K562 (cell line): ENCODE data around the gene PSMA4. TPM values are rescaled to one million over a fixed set of nuclear protein-coding genes. Genes with fewer than 3 reads are reported as not detected.
A peak's percentile ranks its signal among the peaks of the same experiment; 100 is the strongest.

Source experiments
- ATAC-seq: fragments of 200-7000 bp; cut with Tn5 transposase; 3 replicates; pipeline ENCODE4 v1.9.1; 2020; ENCODE audit warnings: moderate library complexity
- BruUV-seq: library from RNA; stranded (reverse); fragments of 400-500 nt; replicated peaks from 2 replicates; lab custom pipeline; 2021; lab: Mats Ljungman, UMichigan
- CTCF ChIA-PET: fragments of 300-600 bp; formaldehyde crosslinking; extraction: SDS; loops from one replicate; lab custom pipeline; 2021; ENCODE audit warnings: low intra/inter-chr PET ratio; lab: Yijun Ruan, JAX
- POLR2A ChIA-PET: fragments of 300-600, 350-650 bp; sonication (Branson Sonifier 250); formaldehyde crosslinking; extraction: SDS; loops from one replicate; lab custom pipeline; 2021; ENCODE audit warnings: antibody characterized with exemption, inconsistent platforms; lab: Yijun Ruan, JAX
- DNase-seq, 4 experiments: peaks; one replicate each; pipeline versions ENCODE4 v3.0.0 to v3.0.0-alpha.2; 2011 to 2018; ENCODE audit warnings: low spot score in 3 of 4, mixed read lengths in 3 of 4; ENCODE audit errors: extremely low read depth in 1 of 4
- FAIRE-seq: peaks from 2 replicates; lab custom pipeline; 2011; peaks lifted over from hg19 to GRCh38; lab: Jason Lieb, UNC
- H2AFZ ChIP-seq: 2 replicates; pipeline ENCODE4 v1.6.0; 2011; ENCODE audit warnings: low read depth, low read length, control low read depth, inconsistent platforms
- H3K27ac ChIP-seq: fragments of 200-600 bp; 3 replicates; pipeline ENCODE4 v1.8.0; 2011; ENCODE audit warnings: low read depth, mild to moderate bottlenecking, control low read depth, inconsistent platforms, low read length, moderate library complexity, mixed read lengths; ENCODE audit errors: extremely low read depth
- H3K27me3 ChIP-seq, 2 experiments: fragments of 300-600 bp in 1 of 2; 2 replicates in 1 of 2; 3 replicates in 1 of 2; pipeline versions ENCODE4 v1.6.0 to v1.8.0; 2011; ENCODE audit warnings: inconsistent platforms in 2 of 2, low read length in 2 of 2, mild to moderate bottlenecking in 1 of 2, mixed read lengths in 1 of 2, moderate library complexity in 1 of 2; ENCODE audit not compliant: control insufficient read depth in 2 of 2, insufficient read depth in 2 of 2
- H3K36me3 ChIP-seq: fragments of 300-600 bp; 3 replicates; pipeline ENCODE4 v1.8.0; 2011; ENCODE audit warnings: mild to moderate bottlenecking, low read length, inconsistent platforms; ENCODE audit not compliant: control insufficient read depth, insufficient read depth
- H3K4me1 ChIP-seq, 2 experiments: fragments of 200-600 bp in 1 of 2; replicated peaks in 1 of 2; 2 replicates in 1 of 2; 3 replicates in 1 of 2; pipeline versions ENCODE4 v1.5.1 to v1.8.0; 2011; ENCODE audit warnings: inconsistent platforms in 2 of 2, low read length in 2 of 2, mild to moderate bottlenecking in 1 of 2, mixed read lengths in 1 of 2, moderate library complexity in 1 of 2; ENCODE audit not compliant: control insufficient read depth in 2 of 2, insufficient read depth in 2 of 2
- H3K4me2 ChIP-seq: 2 replicates; pipeline ENCODE4 v1.6.1; 2011; ENCODE audit warnings: low read length, control low read depth, inconsistent platforms, mixed read lengths; ENCODE audit not compliant: insufficient read depth
- H3K4me3 ChIP-seq: fragments of 200-600 bp; sonication (generic), shearing (Covaris generic); 2 replicates; pipeline ENCODE4 v1.5.1; 2016; ENCODE audit warnings: control low read depth, inconsistent platforms
- H3K79me2 ChIP-seq: fragments of 200-600 bp; 3 replicates; pipeline ENCODE4 v1.8.0; 2011; ENCODE audit warnings: low read length, inconsistent platforms; ENCODE audit not compliant: control insufficient read depth, insufficient read depth
- H3K9ac ChIP-seq, 2 experiments: 2 replicates each; pipeline versions ENCODE4 v1.6.0 to v1.6.1; 2011; ENCODE audit warnings: low read depth in 2 of 2, low read length in 2 of 2, control low read depth in 1 of 2, inconsistent platforms in 1 of 2, mild to moderate bottlenecking in 1 of 2, mixed read lengths in 1 of 2; ENCODE audit not compliant: insufficient read depth in 1 of 2
- H3K9me1 ChIP-seq: one replicate; pipeline ENCODE4 v1.6.0; 2011; ENCODE audit warnings: inconsistent platforms, mild to moderate bottlenecking, low read length, moderate library complexity; ENCODE audit not compliant: control insufficient read depth, insufficient read depth
- H3K9me3 ChIP-seq: replicated peaks from 2 replicates; pipeline ENCODE4 v1.5.1; 2011; ENCODE audit warnings: low read depth, low read length, inconsistent platforms; ENCODE audit not compliant: control insufficient read depth, insufficient read depth
- H4K20me1 ChIP-seq: replicated peaks from 2 replicates; pipeline ENCODE4 v1.6.1; 2011; ENCODE audit warnings: low read length, inconsistent platforms, mixed read lengths; ENCODE audit not compliant: control insufficient read depth, insufficient read depth
- CBX1 ChIP-seq: sonication (generic); IDR thresholded peaks from 2 replicates; pipeline ENCODE4 v1.6.1; 2016; ENCODE audit warnings: antibody characterized with exemption, low read depth, mild to moderate bottlenecking
- FOXM1 ChIP-seq, 2 experiments: fragments of 450-650 bp in 1 of 2; sonication (generic) in 1 of 2; formaldehyde crosslinking in 1 of 2; IDR thresholded peaks; 2 replicates each; pipeline versions ENCODE4 v1.6.1 to v1.9.0; 2017 to 2022; ENCODE audit warnings: low read depth in 2 of 2, mild to moderate bottlenecking in 2 of 2, missing genetic modification reagents in 1 of 2, moderate library complexity in 1 of 2
- HEY1 ChIP-seq: fragments of 250-450 bp; sonication (Bioruptor Pico); IDR thresholded peaks from 2 replicates; pipeline ENCODE4 v1.5.0; 2020; ENCODE audit warnings: mild to moderate bottlenecking, moderate library complexity, borderline replicate concordance
- HMGN3 ChIP-seq: IDR thresholded peaks from 2 replicates; pipeline ENCODE4 v1.6.1; 2011; ENCODE audit warnings: borderline replicate concordance, low read depth, mild to moderate bottlenecking, mixed read lengths, low read length; ENCODE audit not compliant: insufficient read length; ENCODE audit errors: extremely low read depth
- IRF2 ChIP-seq: sonication (generic); formaldehyde crosslinking; IDR thresholded peaks from 2 replicates; pipeline ENCODE4 v1.8.1; 2022; ENCODE audit warnings: mild to moderate bottlenecking, missing genetic modification reagents
- POU5F1 ChIP-seq: fragments of 150-350 bp; IDR thresholded peaks from 2 replicates; pipeline ENCODE4 v1.6.1; 2014; ENCODE audit warnings: borderline replicate concordance, low read length, low read depth, mild to moderate bottlenecking; ENCODE audit not compliant: partially characterized antibody
- SAP30 ChIP-seq: fragments of 200-600 bp; sonication (generic); IDR thresholded peaks from 2 replicates; pipeline ENCODE4 v1.6.1; 2012; ENCODE audit warnings: borderline replicate concordance, low read depth, mild to moderate bottlenecking, moderate library complexity, low read length, control low read depth, inconsistent platforms; ENCODE audit not compliant: insufficient read depth, poor library complexity, severe bottlenecking
- SETDB1 ChIP-seq: IDR thresholded peaks from one replicate; pipeline ENCODE4 v1.6.1; 2012; ENCODE audit warnings: low read length, control low read depth, inconsistent platforms
- SMAD3 ChIP-seq: fragments of 450-650 bp; formaldehyde crosslinking; conservative IDR thresholded peaks from 2 replicates; pipeline ENCODE4 v1.4.0; 2020; ENCODE audit warnings: mild to moderate bottlenecking
- TAF15 ChIP-seq: fragments of 200-400 bp; formaldehyde crosslinking; IDR thresholded peaks from 2 replicates; pipeline ENCODE4 v1.6.1; 2017; ENCODE audit warnings: mild to moderate bottlenecking, low read depth, low read length, moderate library complexity
- TCF7 ChIP-seq: sonication (generic); IDR thresholded peaks from 2 replicates; pipeline ENCODE4 v1.6.1; 2016; ENCODE audit warnings: antibody characterized with exemption, borderline replicate concordance
- TRIM28 ChIP-seq: fragments of 450-650 bp; IDR thresholded peaks from 2 replicates; pipeline ENCODE4 v1.6.1; 2017
- USF2 ChIP-seq: sonication (generic); formaldehyde crosslinking; IDR thresholded peaks from 2 replicates; pipeline ENCODE4 v1.5.0; 2020; ENCODE audit warnings: missing genetic modification reagents
- ZBTB17 ChIP-seq: fragments of 450-650 bp; formaldehyde crosslinking; IDR thresholded peaks from 2 replicates; pipeline ENCODE4 v1.4.0; 2020; ENCODE audit warnings: mild to moderate bottlenecking
- ZNF280B ChIP-seq: fragments of 250-450 bp; sonication (Bioruptor Pico); IDR thresholded peaks from 2 replicates; pipeline ENCODE4 v1.5.1; 2021; ENCODE audit warnings: mild to moderate bottlenecking
- ZNF778 ChIP-seq: fragments of 450-650 bp; formaldehyde crosslinking; IDR thresholded peaks from 2 replicates; pipeline ENCODE4 v1.4.0; 2020; ENCODE audit warnings: mild to moderate bottlenecking, moderate library complexity
- ZSCAN29 ChIP-seq: fragments of 450-650 bp; IDR thresholded peaks from 2 replicates; pipeline ENCODE4 v1.6.1; 2017
- WGBS: fragments of 100-300 bp; shearing (Covaris generic); methylation state at CpG from one replicate; pipeline ENCODE4 v1.1.6; 2016; ENCODE audit warnings: low coverage, mixed read lengths; ENCODE audit not compliant: insufficient coverage; ENCODE audit errors: missing lambda C conversion rate; 5-methylcytosine and 5-hydroxymethylcytosine counted together
- in situ Hi-C: fragments of 300-500 bp; cut with MboI; formaldehyde crosslinking; loops from 4 replicates; pipeline ENCODE4 v1.15.0; 2018; ENCODE audit warnings: inconsistent platforms, mixed read lengths
- intact Hi-C: fragments of 100-400 bp; cut with micrococcal nuclease; formaldehyde crosslinking; loops from 2 replicates; pipeline ENCODE4 v1.14.2; 2022
- polyA plus RNA-seq, 8 experiments: library from polyadenylated mRNA; depleted of rRNA in 4 of 8; stranded (reverse) in 5 of 8; unstranded in 3 of 8; fragments of >200 nt; fragmentation: Nextera tagmentation in 2 of 8; fragmentation: Illumina TruSeq in 1 of 8; extraction: Ambion mirVana in 2 of 8; extraction: Trizol in 1 of 8; gene quantifications; 2 replicates each; pipeline versions ENCODE4 v1.2.1 to v1.2.3, GENCODE V29; 2011 to 2014; ENCODE audit warnings: inconsistent platforms in 1 of 8, missing spikeins in 1 of 8
- total RNA-seq, 7 experiments: library from RNA; depleted of rRNA in 6 of 7; stranded (reverse); fragments of >200 nt in 6 of 7; fragmentation: Illumina TruSeq in 2 of 7; extraction: Trizol in 2 of 7; gene quantifications; 2 replicates each; pipeline versions ENCODE4 v1.2.1 to v1.2.3, GENCODE V29; 2011 to 2021; ENCODE audit warnings: low replicate concordance in 1 of 7

PSMA4 gene
- total and polyA plus RNA-seq, 9 of the 15 experiments (the other 6 are each of a cell fraction or from before 2014, with no cell fraction given) = 304 to 1,857 (median 666) TPM

GRCh38 chr15:78540871-78541743 is 863 bp downstream of the PSMA4 start (continued):
- TF ChIP-seq SAP30 (no peak), IRF2 (CRISPR knock-in tag) (no peak), ZNF778 (no peak), TAF15 (no peak), ZNF280B (no peak), HMGN3 (no peak), FOXM1 (IDR thresholded peaks at IDR 0.05; ENCODE audit: low read depth) (no peak), FOXM1 (CRISPR knock-in tag; IDR thresholded peaks at IDR 0.05; ENCODE audit: low read depth) (no peak)

GRCh38 chr15:78541744-78542034 is 1.4 kb downstream of the PSMA4 start:
- FAIRE-seq (no peak), DNase-seq (no peak), ATAC-seq (no peak)
- peaks cover 52% of the 10 kb centered on the region for H3K36me3 ChIP-seq
- no TSS peak for BruUV-seq
- H3K9ac ChIP-seq = peak overlapping the region in 1 of 2 experiments; percentile 98; a peak in 2 of 4 replicates
- CTCF ChIA-PET = no interaction called here
- peaks cover 37% of the 10 kb centered on the region for H3K79me2 ChIP-seq
- H2AFZ ChIP-seq = no peak overlapping the region
- H3K4me3 ChIP-seq = peak overlapping the region; percentile 79
- peak overlapping the region; percentile 96 for H3K4me2 ChIP-seq
- no peaks in the 10 kb centered on the region for H4K20me1 ChIP-seq
- H3K9me3 ChIP-seq = no peaks in the 10 kb centered on the region
- in situ Hi-C loops (no loop called here), intact Hi-C loops (loop anchor here (5.0 kb wide), 1 partner anchor 34 kb away; the partner anchor contains the start of gene HYKK)
- no peaks in the 10 kb centered on the region for H3K27me3 ChIP-seq
- WGBS = 5% methylated on average over 1 of the region's 1 CpG
- H3K9me1 ChIP-seq = no peaks in the 10 kb centered on the region
- POLR2A ChIA-PET = interaction anchor here (0.6 to 3.1 kb wide), 3 partner anchors 7 to 44 kb away, joined by 3 to 22 read pairs (median 12); no protein-coding TSS in a partner anchor
- peaks cover 3% of the 10 kb centered on the region in 2 experiments; a peak in 2 of 5 replicates for H3K4me1 ChIP-seq
- H3K27ac ChIP-seq = peak overlapping the region; percentile 97; the same call in 2 of the 3 replicates
- TF ChIP-seq POU5F1 = no peak
- TF ChIP-seq HEY1 (CRISPR knock-in tag) = no peak
- no peak for TF ChIP-seq SETDB1
- TF ChIP-seq ZBTB17 (CRISPR knock-in tag) = no peak
- no peak for TF ChIP-seq SMAD3 (CRISPR knock-in tag)
- no peak for TF ChIP-seq TRIM28
- no peak for TF ChIP-seq USF2 (CRISPR knock-in tag)
- TF ChIP-seq ZSCAN29 = no peak
- no peak for TF ChIP-seq TCF7
- TF ChIP-seq CBX1 = no peak
